K562 (cell line): ENCODE data around the gene RXRB. TPM values are rescaled to one million over a fixed set of nuclear protein-coding genes. Genes with fewer than 3 reads are reported as not detected.

Experiments used
- ATF1 ChIP-seq, 2 experiments: fragments of 450-650 bp in 1 of 2; IDR thresholded peaks; 2 replicates each; pipeline ENCODE4 v1.6.1; 2016; ENCODE audit warnings: missing compliant biosample characterization in 1 of 2, missing genetic modification characterization in 1 of 2
- CBFA2T2 ChIP-seq: fragments of 450-650 bp; conservative IDR thresholded peaks from 2 replicates; pipeline ENCODE4 v1.6.1; 2017; ENCODE audit warnings: mild to moderate bottlenecking
- CBFB ChIP-seq: sonication (generic); formaldehyde crosslinking; IDR thresholded peaks from 2 replicates; pipeline ENCODE4 v1.4.0; 2020; ENCODE audit warnings: mild to moderate bottlenecking, missing genetic modification reagents
- CBX5 ChIP-seq: IDR thresholded peaks from 2 replicates; pipeline ENCODE4 v1.6.1; 2014; ENCODE audit warnings: low read depth, borderline replicate concordance
- CHD2 ChIP-seq: IDR thresholded peaks from 2 replicates; pipeline ENCODE4 v1.6.1; 2011; ENCODE audit warnings: low read depth, low read length
- DACH1 ChIP-seq: fragments of 450-650 bp; IDR thresholded peaks from 2 replicates; pipeline ENCODE4 v1.6.1; 2018; ENCODE audit not compliant: partially characterized antibody
- DIDO1 ChIP-seq: fragments of 450-650 bp; IDR thresholded peaks from 2 replicates; pipeline ENCODE4 v1.6.1; 2016; ENCODE audit warnings: low read depth, missing biosample characterization, missing genetic modification characterization
- EP400 ChIP-seq: fragments of 450-650 bp; IDR thresholded peaks from 2 replicates; pipeline ENCODE4 v1.6.1; 2017; ENCODE audit warnings: antibody characterized with exemption, mild to moderate bottlenecking, moderate library complexity
- HCFC1 ChIP-seq: IDR thresholded peaks from 2 replicates; pipeline ENCODE4 v1.6.1; 2012; ENCODE audit warnings: low read depth, low read length, improper control_type of control experiment
- HDAC2 ChIP-seq: fragments of 450-650 bp; IDR thresholded peaks from 2 replicates; pipeline ENCODE4 v1.6.1; 2016; ENCODE audit warnings: mild to moderate bottlenecking
- HDGF ChIP-seq: fragments of 450-650 bp; IDR thresholded peaks from 2 replicates; pipeline ENCODE4 v1.6.1; 2016
- HMG20B ChIP-seq: fragments of 250-450 bp; sonication (Bioruptor Pico); IDR thresholded peaks from 2 replicates; pipeline ENCODE4 v1.5.0; 2021; ENCODE audit warnings: mild to moderate bottlenecking
- IFI16 ChIP-seq: fragments of 250-450 bp; sonication (Bioruptor Pico); IDR thresholded peaks from 2 replicates; pipeline ENCODE4 v2.1.2; 2022; ENCODE audit warnings: mild to moderate bottlenecking, inconsistent platforms
- KLF6 ChIP-seq: fragments of 250-450 bp; sonication (Bioruptor Pico); IDR thresholded peaks from 2 replicates; pipeline ENCODE4 v1.4.0; 2020; ENCODE audit warnings: mild to moderate bottlenecking, moderate library complexity, borderline replicate concordance
- MIER1 ChIP-seq: fragments of 450-650 bp; IDR thresholded peaks from 2 replicates; pipeline ENCODE4 v1.6.1; 2016; ENCODE audit warnings: antibody characterized with exemption, mild to moderate bottlenecking, low read depth
- NEUROD1 ChIP-seq: fragments of 150-350 bp; IDR thresholded peaks from 2 replicates; pipeline ENCODE4 v1.6.1; 2014; ENCODE audit warnings: borderline replicate concordance, low read length, low read depth; ENCODE audit not compliant: partially characterized antibody
- NR2C2 ChIP-seq, 2 experiments: fragments of 200-800 bp in 1 of 2; sonication (Bioruptor generic) in 1 of 2; sonication (generic) in 1 of 2; formaldehyde crosslinking in 1 of 2; IDR thresholded peaks; 2 replicates each; pipeline versions ENCODE4 v1.6.1 to v1.8.0; 2016 to 2022; ENCODE audit warnings: mild to moderate bottlenecking in 1 of 2, missing compliant biosample characterization in 1 of 2, missing genetic modification characterization in 1 of 2, missing genetic modification reagents in 1 of 2
- OTX1 ChIP-seq: fragments of 450-650 bp; formaldehyde crosslinking; IDR thresholded peaks from 2 replicates; pipeline ENCODE4 v1.4.0; 2022; ENCODE audit warnings: mild to moderate bottlenecking
- PCBP2 ChIP-seq: fragments of 200-400 bp; formaldehyde crosslinking; IDR thresholded peaks from 2 replicates; pipeline ENCODE4 v1.6.1; 2018; ENCODE audit warnings: low read length, low read depth, mild to moderate bottlenecking, moderate library complexity; ENCODE audit not compliant: poor library complexity, severe bottlenecking
- RAD51 ChIP-seq: fragments of 450-650 bp; IDR thresholded peaks from 2 replicates; pipeline ENCODE4 v1.7.1; 2016; ENCODE audit warnings: low read depth, mild to moderate bottlenecking, borderline replicate concordance
- SMARCE1 ChIP-seq: fragments of 450-650 bp; IDR thresholded peaks from 2 replicates; pipeline ENCODE4 v1.7.1; 2016; ENCODE audit warnings: mild to moderate bottlenecking
- TAF7 ChIP-seq: fragments of 450-650 bp; IDR thresholded peaks from 2 replicates; pipeline ENCODE4 v1.6.1; 2016; ENCODE audit warnings: missing genetic modification characterization, missing compliant biosample characterization
- TAL1 ChIP-seq: fragments of 450-650 bp; IDR thresholded peaks from 2 replicates; pipeline ENCODE4 v1.6.1; 2016; ENCODE audit warnings: mild to moderate bottlenecking
- ZSCAN29 ChIP-seq: fragments of 450-650 bp; IDR thresholded peaks from 2 replicates; pipeline ENCODE4 v1.6.1; 2017
- polyA plus RNA-seq, 8 experiments: library from polyadenylated mRNA; depleted of rRNA in 4 of 8; stranded (reverse) in 5 of 8; unstranded in 3 of 8; fragments of >200 nt; fragmentation: Nextera tagmentation in 2 of 8; fragmentation: Illumina TruSeq in 1 of 8; extraction: Ambion mirVana in 2 of 8; extraction: Trizol in 1 of 8; gene quantifications; 2 replicates each; pipeline versions ENCODE4 v1.2.1 to v1.2.3, GENCODE V29; 2011 to 2014; ENCODE audit warnings: inconsistent platforms in 1 of 8, missing spikeins in 1 of 8
- total RNA-seq, 7 experiments: library from RNA; depleted of rRNA in 6 of 7; stranded (reverse); fragments of >200 nt in 6 of 7; fragmentation: Illumina TruSeq in 2 of 7; extraction: Trizol in 2 of 7; gene quantifications; 2 replicates each; pipeline versions ENCODE4 v1.2.1 to v1.2.3, GENCODE V29; 2011 to 2021; ENCODE audit warnings: low replicate concordance in 1 of 7
- TF ChIP-seq, protein P1 (sequence below), 2 experiments: fragments of 450-650 bp in 1 of 2; sonication (generic) in 1 of 2; formaldehyde crosslinking; conservative IDR thresholded peaks; 2 replicates each; pipeline versions ENCODE4 v1.4.0 to v1.8.1; 2020 to 2022; ENCODE audit warnings: mild to moderate bottlenecking in 1 of 2, missing genetic modification reagents in 1 of 2
- TF ChIP-seq, protein P2 (sequence below): sonication (generic); formaldehyde crosslinking; IDR thresholded peaks from 2 replicates; pipeline ENCODE4 v1.8.0; 2022; ENCODE audit warnings: missing genetic modification reagents, mild to moderate bottlenecking, moderate library complexity, borderline replicate concordance

The RXRB gene
- total and polyA plus RNA-seq, 9 of the 15 experiments (the other 6 are each of a cell fraction or from before 2014, with no cell fraction given), result 0.76 to 35.5 (median 18.4) TPM

DNA sequence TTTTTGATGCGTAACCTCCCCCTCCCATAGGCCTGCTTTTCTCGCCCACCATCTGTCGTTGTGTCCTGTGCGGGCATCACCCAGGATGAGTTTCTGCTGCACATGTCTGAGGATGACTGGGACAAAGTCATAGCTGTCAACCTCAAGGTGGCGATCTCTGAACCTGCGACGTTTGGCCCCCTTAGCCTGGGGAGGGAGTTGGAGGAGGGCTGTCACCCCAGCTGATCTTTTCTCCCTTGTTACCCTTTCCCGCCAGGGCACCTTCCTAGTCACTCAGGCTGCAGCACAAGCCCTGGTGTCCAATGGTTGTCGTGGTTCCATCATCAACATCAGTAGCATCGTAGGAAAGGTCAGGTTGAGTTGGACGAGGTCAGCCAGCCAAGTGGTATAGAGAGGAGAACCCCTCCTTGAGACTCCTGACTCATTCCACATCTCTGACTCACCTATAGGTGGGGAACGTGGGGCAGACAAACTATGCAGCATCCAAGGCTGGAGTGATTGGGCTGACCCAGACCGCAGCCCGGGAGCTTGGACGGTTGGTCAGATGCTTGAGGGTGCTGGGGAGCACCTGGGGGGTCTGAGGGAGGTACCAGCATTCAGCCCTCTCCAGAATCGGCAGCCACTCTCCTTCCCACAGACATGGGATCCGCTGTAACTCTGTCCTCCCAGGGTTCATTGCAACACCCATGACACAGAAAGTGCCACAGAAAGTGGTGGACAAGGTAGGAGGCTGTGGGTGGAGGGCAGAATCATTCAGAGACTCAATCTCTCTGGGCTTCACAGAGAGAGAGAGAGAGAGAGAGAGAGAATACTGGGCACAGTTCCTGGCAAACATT is 4.9 kb upstream of the RXRB start (continued):
- no peak for TF ChIP-seq KLF6 (CRISPR knock-in tag)
- TF ChIP-seq SMARCE1, result peak; percentile 47; the same call in 1 of the 2 replicates
- TF ChIP-seq, protein P1, sequence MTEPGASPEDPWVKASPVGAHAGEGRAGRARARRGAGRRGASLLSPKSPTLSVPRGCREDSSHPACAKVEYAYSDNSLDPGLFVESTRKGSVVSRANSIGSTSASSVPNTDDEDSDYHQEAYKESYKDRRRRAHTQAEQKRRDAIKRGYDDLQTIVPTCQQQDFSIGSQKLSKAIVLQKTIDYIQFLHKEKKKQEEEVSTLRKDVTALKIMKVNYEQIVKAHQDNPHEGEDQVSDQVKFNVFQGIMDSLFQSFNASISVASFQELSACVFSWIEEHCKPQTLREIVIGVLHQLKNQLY (CRISPR knock-in tag; conservative IDR thresholded peaks at IDR 0.05), result 0 out of 4 replicates have a peak, but pooled peaks of 1 of the 2 experiments have one; percentile 10
- TF ChIP-seq PCBP2, result no peak
- TF ChIP-seq ATF1 (CRISPR knock-in tag; IDR thresholded peaks at IDR 0.05), result no peak
- 0 out of 2 replicates have a peak, but pooled peaks have one; percentile 28 for TF ChIP-seq ATF1 (tag; IDR thresholded peaks at IDR 0.05)
- no peak for TF ChIP-seq HMG20B
- TF ChIP-seq OTX1 (CRISPR knock-in tag), result no peak
- TF ChIP-seq HCFC1, result no peak
- TF ChIP-seq RAD51, result no peak
- TF ChIP-seq IFI16 (CRISPR knock-in tag), result no peak
- no peak for TF ChIP-seq ZSCAN29
- 0 out of 2 replicates have a peak, but pooled peaks have one; percentile 6 for TF ChIP-seq CHD2
- peak; percentile 14; the same call in 1 of the 2 replicates for TF ChIP-seq EP400
- TF ChIP-seq CBFB (CRISPR knock-in tag), result no peak
- TF ChIP-seq CBX5, result no peak
- peak; percentile 82; the same call in 1 of the 2 replicates for TF ChIP-seq HDGF
- TF ChIP-seq, protein P2, sequence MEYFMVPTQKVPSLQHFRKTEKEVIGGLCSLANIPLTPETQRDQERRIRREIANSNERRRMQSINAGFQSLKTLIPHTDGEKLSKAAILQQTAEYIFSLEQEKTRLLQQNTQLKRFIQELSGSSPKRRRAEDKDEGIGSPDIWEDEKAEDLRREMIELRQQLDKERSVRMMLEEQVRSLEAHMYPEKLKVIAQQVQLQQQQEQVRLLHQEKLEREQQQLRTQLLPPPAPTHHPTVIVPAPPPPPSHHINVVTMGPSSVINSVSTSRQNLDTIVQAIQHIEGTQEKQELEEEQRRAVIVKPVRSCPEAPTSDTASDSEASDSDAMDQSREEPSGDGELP (CRISPR knock-in tag), result peak; percentile 73
- TF ChIP-seq DIDO1, result no peak
- no peak for TF ChIP-seq TAL1
- TF ChIP-seq TAF7 (tag), result no peak
- no peak for TF ChIP-seq NR2C2 (CRISPR knock-in tag; IDR thresholded peaks at IDR 0.05)
- TF ChIP-seq NR2C2 (tag; IDR thresholded peaks at IDR 0.05), result peak; percentile 29; the same call in 1 of the 2 replicates
- TF ChIP-seq CBFA2T2, result no peak
- 0 out of 2 replicates have a peak, but pooled peaks have one; percentile 40 for TF ChIP-seq MIER1
- no peak for TF ChIP-seq NEUROD1
- TF ChIP-seq HDAC2, result peak; percentile 50
- peak; percentile 36 for TF ChIP-seq DACH1
